ENCODE data around the gene KLF15.

GRCh38 chr3:126341755-126342150 lies 15.5 kb downstream of the KLF15 start:
- TF ChIP-seq POLR2AphosphoS5 (IDR thresholded peaks at IDR 0.05; ENCODE audit: low read depth, low read length) (no peak), POLR2A (IDR thresholded peaks at IDR 0.05; ENCODE audit: low read depth, low read length) (no peak)
